Osteoblast (primary cell): ENCODE data around the gene NDRG4. TPM values are rescaled to one million over a fixed set of nuclear protein-coding genes. Genes with fewer than 3 reads are reported as not detected.

Experiments
- DNase-seq: peaks from one replicate; pipeline ENCODE4 v3.0.0; 2011; ENCODE audit warnings: low spot score, mixed read lengths; ENCODE audit not compliant: insufficient read length; ENCODE audit errors: missing footprints
- H2AFZ ChIP-seq: 2 replicates; pipeline ENCODE4 v1.6.0; 2011; ENCODE audit warnings: mild to moderate bottlenecking, low read length
- H3K27ac ChIP-seq: 2 replicates; pipeline ENCODE4 v1.5.1; 2011; ENCODE audit warnings: mild to moderate bottlenecking, low read depth, low read length, moderate library complexity
- H3K27me3 ChIP-seq: 2 replicates; pipeline ENCODE4 v1.6.0; 2012; ENCODE audit warnings: mild to moderate bottlenecking, control low read depth, inconsistent platforms, low read length, moderate library complexity; ENCODE audit not compliant: insufficient read depth
- H3K36me3 ChIP-seq: 2 replicates; pipeline ENCODE4 v1.5.1; 2011; ENCODE audit warnings: mild to moderate bottlenecking, low read length, control low read depth, moderate library complexity; ENCODE audit not compliant: insufficient read depth
- H3K4me1 ChIP-seq: 2 replicates; pipeline ENCODE4 v1.5.1; 2011; ENCODE audit warnings: mild to moderate bottlenecking, low read length, control low read depth, moderate library complexity; ENCODE audit not compliant: insufficient read depth
- H3K4me2 ChIP-seq: 2 replicates; pipeline ENCODE4 v1.6.0; 2011; ENCODE audit warnings: mild to moderate bottlenecking, low read length; ENCODE audit not compliant: insufficient read depth
- H3K4me3 ChIP-seq: fragments of 200-600 bp; sonication (generic); 3 replicates; pipeline ENCODE4 v1.5.1; 2012; ENCODE audit warnings: mild to moderate bottlenecking, low read length, inconsistent platforms; ENCODE audit not compliant: insufficient read depth
- H3K79me2 ChIP-seq: 2 replicates; pipeline ENCODE4 v1.6.0; 2012; ENCODE audit warnings: mild to moderate bottlenecking, low read length, control low read depth, inconsistent platforms; ENCODE audit not compliant: insufficient read depth
- H3K9me3 ChIP-seq: 2 replicates; pipeline ENCODE4 v1.5.1; 2011; ENCODE audit warnings: low read depth, low read length, control low read depth
- H4K20me1 ChIP-seq: 2 replicates; pipeline ENCODE4 v1.6.0; 2012; ENCODE audit warnings: mild to moderate bottlenecking, low read length, control low read depth; ENCODE audit not compliant: insufficient read depth
- CTCF ChIP-seq: IDR thresholded peaks from 2 replicates; pipeline ENCODE4 v1.5.1; 2011; ENCODE audit warnings: mild to moderate bottlenecking, low read depth, low read length, moderate library complexity; ENCODE audit errors: extremely low read depth
- total RNA-seq: library from RNA; depleted of rRNA; stranded (reverse); fragments of >200 nt; gene quantifications from 2 replicates; pipeline ENCODE4 v1.2.3, GENCODE V29; 2012

NDRG4 gene
- total RNA-seq, 1 donor: 8.0 TPM

- peaks cover 89% of the 10 kb centered on the region for H3K36me3 ChIP-seq
Observed at GRCh38 chr16:58537124-58537906, 37.4 kb downstream of the NDRG4 start.

GRCh38 chr16:58541711-58542110 lies 41.8 kb downstream of the NDRG4 start:
- H3K27me3 ChIP-seq: no peaks in the 10 kb centered on the region
- no peaks in the 10 kb centered on the region for H3K4me1 ChIP-seq
- no peaks in the 10 kb centered on the region for H4K20me1 ChIP-seq
- H2AFZ ChIP-seq: no peak overlapping the region
- H3K4me3 ChIP-seq: no peak overlapping the region
- H3K36me3 ChIP-seq: peaks cover 96% of the 10 kb centered on the region
- peaks cover 4% of the 10 kb centered on the region for H3K79me2 ChIP-seq
- no peak for DNase-seq
- no peak for TF ChIP-seq CTCF
- no peak overlapping the region for H3K27ac ChIP-seq
- no peaks in the 10 kb centered on the region for H3K9me3 ChIP-seq
- no peak overlapping the region for H3K4me2 ChIP-seq

More at GRCh38 chr16:58537124-58537906, 37.4 kb downstream of the NDRG4 start:
- Histone ChIP-seq H3K4me3 (no peak overlapping the region), H3K4me1 (no peaks in the 10 kb centered on the region), H3K79me2 (no peaks in the 10 kb centered on the region), H2AFZ (no peak overlapping the region), H3K27me3 (no peaks in the 10 kb centered on the region), H3K4me2 (no peak overlapping the region), H3K9me3 (no peaks in the 10 kb centered on the region), H4K20me1 (no peaks in the 10 kb centered on the region), H3K27ac (no peak overlapping the region)
- no peak for TF ChIP-seq CTCF
- no peak for DNase-seq

DNA sequence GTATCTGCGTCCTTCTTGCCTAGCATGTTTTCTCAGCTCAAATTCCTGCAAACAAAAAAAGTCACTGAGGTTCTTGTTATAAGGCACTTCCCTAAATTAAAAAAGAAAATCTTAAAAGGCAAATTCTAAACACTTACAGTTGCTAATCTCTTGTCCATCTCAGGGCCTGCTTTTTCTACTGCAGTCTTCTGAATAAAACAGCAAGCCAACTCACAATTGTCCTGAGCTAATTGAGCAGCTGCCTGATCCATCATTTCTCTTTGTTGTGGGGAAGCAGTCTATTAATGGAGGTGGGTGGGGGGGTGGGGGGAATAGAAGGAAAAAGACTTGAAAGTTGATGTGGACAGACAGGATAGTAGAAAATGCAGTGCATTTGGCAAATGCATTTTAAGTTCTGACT lies 42.3 kb downstream of the NDRG4 start:
- Histone ChIP-seq H3K4me1 (peaks cover 3% of the 10 kb centered on the region), H3K79me2 (peaks cover 4% of the 10 kb centered on the region), H3K4me2 (no peak overlapping the region), H3K36me3 (peaks cover 95% of the 10 kb centered on the region), H3K27me3 (no peaks in the 10 kb centered on the region), H3K4me3 (no peak overlapping the region), H2AFZ (no peak overlapping the region), H3K9me3 (no peaks in the 10 kb centered on the region), H4K20me1 (no peaks in the 10 kb centered on the region), H3K27ac (no peak overlapping the region)
- no peak for DNase-seq
- no peak for TF ChIP-seq CTCF

- H3K4me3 ChIP-seq: no peak overlapping the region
- no peak for TF ChIP-seq CTCF
- H3K4me2 ChIP-seq: no peak overlapping the region
- peaks cover 4% of the 10 kb centered on the region for H3K79me2 ChIP-seq
- H3K9me3 ChIP-seq: no peaks in the 10 kb centered on the region
- peaks cover 89% of the 10 kb centered on the region for H3K36me3 ChIP-seq
- H4K20me1 ChIP-seq: no peaks in the 10 kb centered on the region
- H3K27me3 ChIP-seq: no peaks in the 10 kb centered on the region
- H2AFZ ChIP-seq: no peak overlapping the region
- H3K4me1 ChIP-seq: peaks cover 5% of the 10 kb centered on the region
- no peak for DNase-seq
- H3K27ac ChIP-seq: no peak overlapping the region
Observed at GRCh38 chr16:58543685-58544084, 43.7 kb downstream of the NDRG4 start.
